GM12878 (cell line): Measurements from ENCODE around the gene TSPEAR. TPM values are rescaled to one million over a fixed set of nuclear protein-coding genes. Genes with fewer than 3 reads are reported as not detected.

Source experiments
- ATAC-seq: fragments of 200-7000 bp; cut with Tn5 transposase; 3 replicates; pipeline ENCODE4 v1.9.1; 2020; ENCODE audit warnings: mild to moderate bottlenecking, moderate library complexity
- BruUV-seq: library from RNA; stranded (reverse); fragments of 400-500 nt; replicated peaks from 2 replicates; lab custom pipeline; 2021; lab: Mats Ljungman, UMichigan
- CTCF ChIA-PET: fragments of 300-600 bp; sonication (Branson Sonifier 250); formaldehyde crosslinking; extraction: SDS; loops from one replicate; lab custom pipeline; 2021; ENCODE audit warnings: inconsistent platforms; lab: Yijun Ruan, JAX
- POLR2A ChIA-PET: fragments of 350-600 bp; formaldehyde crosslinking; extraction: SDS; loops from one replicate; lab custom pipeline; 2021; ENCODE audit warnings: inconsistent platforms; lab: Charles Lee
- RAD21 ChIA-PET: fragments of 300-600 bp; sonication (Branson Sonifier 250); formaldehyde crosslinking; loops from one replicate; lab custom pipeline; 2023; ENCODE audit warnings: antibody characterized with exemption; ENCODE audit not compliant: unreplicated experiment; lab: Charles Lee
- SMC1A ChIA-PET: fragments of 300-600 bp; sonication (Branson Sonifier 250); formaldehyde crosslinking; loops from one replicate; lab custom pipeline; 2023; ENCODE audit not compliant: unreplicated experiment, uncharacterized antibody; lab: Charles Lee
- DNase-seq: peaks from one replicate; pipeline ENCODE4 v3.0.0-alpha.2; 2011; ENCODE audit warnings: low read depth, low spot score
- FAIRE-seq: peaks from 3 replicates; lab custom pipeline; 2011; peaks lifted over from hg19 to GRCh38; lab: Jason Lieb, UNC
- H2AFZ ChIP-seq: 2 replicates; pipeline ENCODE4 v1.6.0; 2011; ENCODE audit warnings: low read depth, low read length, control low read depth; ENCODE audit not compliant: control insufficient read depth
- H3K27ac ChIP-seq: 2 replicates; pipeline ENCODE4 v1.5.1; 2011; ENCODE audit warnings: control low read depth; ENCODE audit not compliant: control insufficient read depth, insufficient read depth
- H3K27me3 ChIP-seq, 2 experiments: replicated peaks in 1 of 2; 2 replicates each; pipeline versions ENCODE4 v1.6.0 to v1.6.1; 2011; ENCODE audit warnings: low read length in 1 of 2; ENCODE audit not compliant: control insufficient read depth in 2 of 2, insufficient read depth in 2 of 2
- H3K36me3 ChIP-seq, 2 experiments: 2 replicates each; pipeline ENCODE4 v1.5.1; 2011; ENCODE audit warnings: low read length in 1 of 2; ENCODE audit not compliant: control insufficient read depth in 2 of 2, insufficient read depth in 2 of 2
- H3K4me1 ChIP-seq: 2 replicates; pipeline ENCODE4 v1.6.1; 2011; ENCODE audit warnings: mild to moderate bottlenecking, low read length, moderate library complexity, mixed read lengths; ENCODE audit not compliant: control insufficient read depth, insufficient read depth
- H3K4me2 ChIP-seq: 2 replicates; pipeline ENCODE4 v1.6.0; 2011; ENCODE audit warnings: control low read depth; ENCODE audit not compliant: control insufficient read depth, insufficient read depth
- H3K4me3 ChIP-seq: fragments of 200-600 bp; sonication (generic); 2 replicates; pipeline ENCODE4 v1.5.1; 2016
- H3K79me2 ChIP-seq: 2 replicates; pipeline ENCODE4 v1.6.0; 2011; ENCODE audit warnings: low read length; ENCODE audit not compliant: control insufficient read depth, insufficient read depth
- H3K9ac ChIP-seq: 2 replicates; pipeline ENCODE4 v1.8.0; 2011; ENCODE audit warnings: low read length, control low read depth, mixed read lengths; ENCODE audit not compliant: control insufficient read depth, insufficient read depth
- H3K9me3 ChIP-seq: replicated peaks from 3 replicates; pipeline ENCODE4 v1.5.1; 2011; ENCODE audit warnings: mild to moderate bottlenecking, low read length; ENCODE audit not compliant: control insufficient read depth, insufficient read depth
- H4K20me1 ChIP-seq: 2 replicates; pipeline ENCODE4 v1.6.0; 2011; ENCODE audit not compliant: control insufficient read depth, insufficient read depth
- CREB1 ChIP-seq: IDR thresholded peaks from 2 replicates; pipeline ENCODE4 v1.6.1; 2012; ENCODE audit warnings: low read depth, mild to moderate bottlenecking, inconsistent platforms
- E2F8 ChIP-seq: fragments of 450-650 bp; IDR thresholded peaks from 2 replicates; pipeline ENCODE4 v1.6.1; 2018; ENCODE audit warnings: mild to moderate bottlenecking, low read depth, moderate library complexity; ENCODE audit not compliant: partially characterized antibody
- SIN3A ChIP-seq: IDR thresholded peaks from 2 replicates; pipeline ENCODE4 v1.6.1; 2012; ENCODE audit warnings: low read depth, low read length, improper control_type of control experiment
- TARDBP ChIP-seq: IDR thresholded peaks from 2 replicates; pipeline ENCODE4 v1.6.1; 2016; ENCODE audit warnings: borderline replicate concordance
- USF1 ChIP-seq: IDR thresholded peaks from 2 replicates; pipeline ENCODE4 v1.6.1; 2011; ENCODE audit warnings: borderline replicate concordance, low read depth, mild to moderate bottlenecking, moderate library complexity, mixed read lengths, low read length; ENCODE audit not compliant: insufficient read depth; ENCODE audit errors: extremely low read length
- ZNF217 ChIP-seq: fragments of 450-650 bp; IDR thresholded peaks from 2 replicates; pipeline ENCODE4 v1.6.1; 2017; ENCODE audit warnings: antibody characterized with exemption, mild to moderate bottlenecking
- WGBS: methylation state at CpG from one replicate; pipeline ENCODE4 v1.1.6; 2016; ENCODE audit warnings: low lambda C conversion rate; ENCODE audit not compliant: insufficient replicate concordance, insufficient coverage; ENCODE audit errors: missing lambda C conversion rate; 5-methylcytosine and 5-hydroxymethylcytosine counted together
- in situ Hi-C: fragments of 300-500 bp; cut with MboI; formaldehyde crosslinking; loops from 9 replicates; pipeline ENCODE4 v1.14.3; 2018; ENCODE audit warnings: mixed read lengths
- intact Hi-C: fragments of 100-400 bp; cut with micrococcal nuclease; formaldehyde crosslinking; loops from one replicate; pipeline ENCODE4 v1.14.2; 2022; ENCODE audit not compliant: unreplicated experiment
- polyA plus RNA-seq, 11 experiments: library from polyadenylated mRNA; depleted of rRNA in 4 of 11; unstranded in 6 of 11; stranded (reverse) in 5 of 11; fragments of >200 nt; fragmentation: Nextera tagmentation in 4 of 11; fragmentation: Illumina TruSeq in 1 of 11; extraction: Ambion mirVana in 4 of 11; extraction: Trizol in 1 of 11; gene quantifications; 1 replicate in 1 of 11; 2 replicates in 10 of 11; pipeline versions ENCODE4 v1.2.1 to v1.2.3, GENCODE V29; 2011 to 2016; ENCODE audit warnings: inconsistent platforms in 2 of 11, missing spikeins in 2 of 11, low read depth in 1 of 11
- total RNA-seq, 4 experiments: library from RNA; depleted of rRNA in 3 of 4; stranded (reverse); fragments of >200 nt in 3 of 4; fragmentation: Illumina TruSeq in 1 of 4; extraction: Trizol in 1 of 4; gene quantifications; 2 replicates each; pipeline versions ENCODE4 v1.2.1 to v1.2.3, GENCODE V29; 2013 to 2021
- TF ChIP-seq, protein P1 (sequence below): IDR thresholded peaks from 2 replicates; pipeline ENCODE4 v1.6.1; 2012; ENCODE audit warnings: improper control_type of control experiment, low read depth, low read length; ENCODE audit not compliant: insufficient replicate concordance
- TF ChIP-seq, protein P2 (sequence below): IDR thresholded peaks from 2 replicates; pipeline ENCODE4 v1.6.1; 2011; ENCODE audit warnings: low read depth, mild to moderate bottlenecking, low read length, moderate library complexity, borderline replicate concordance; ENCODE audit errors: extremely low read depth

TSPEAR gene
- total and polyA plus RNA-seq, 10 of the 15 experiments (the other 5 are each of a cell fraction or from before 2014, with no cell fraction given), result not detected

- TF ChIP-seq USF1, result peak; percentile 84
- no peak for TF ChIP-seq TARDBP
- TF ChIP-seq, protein P1, sequence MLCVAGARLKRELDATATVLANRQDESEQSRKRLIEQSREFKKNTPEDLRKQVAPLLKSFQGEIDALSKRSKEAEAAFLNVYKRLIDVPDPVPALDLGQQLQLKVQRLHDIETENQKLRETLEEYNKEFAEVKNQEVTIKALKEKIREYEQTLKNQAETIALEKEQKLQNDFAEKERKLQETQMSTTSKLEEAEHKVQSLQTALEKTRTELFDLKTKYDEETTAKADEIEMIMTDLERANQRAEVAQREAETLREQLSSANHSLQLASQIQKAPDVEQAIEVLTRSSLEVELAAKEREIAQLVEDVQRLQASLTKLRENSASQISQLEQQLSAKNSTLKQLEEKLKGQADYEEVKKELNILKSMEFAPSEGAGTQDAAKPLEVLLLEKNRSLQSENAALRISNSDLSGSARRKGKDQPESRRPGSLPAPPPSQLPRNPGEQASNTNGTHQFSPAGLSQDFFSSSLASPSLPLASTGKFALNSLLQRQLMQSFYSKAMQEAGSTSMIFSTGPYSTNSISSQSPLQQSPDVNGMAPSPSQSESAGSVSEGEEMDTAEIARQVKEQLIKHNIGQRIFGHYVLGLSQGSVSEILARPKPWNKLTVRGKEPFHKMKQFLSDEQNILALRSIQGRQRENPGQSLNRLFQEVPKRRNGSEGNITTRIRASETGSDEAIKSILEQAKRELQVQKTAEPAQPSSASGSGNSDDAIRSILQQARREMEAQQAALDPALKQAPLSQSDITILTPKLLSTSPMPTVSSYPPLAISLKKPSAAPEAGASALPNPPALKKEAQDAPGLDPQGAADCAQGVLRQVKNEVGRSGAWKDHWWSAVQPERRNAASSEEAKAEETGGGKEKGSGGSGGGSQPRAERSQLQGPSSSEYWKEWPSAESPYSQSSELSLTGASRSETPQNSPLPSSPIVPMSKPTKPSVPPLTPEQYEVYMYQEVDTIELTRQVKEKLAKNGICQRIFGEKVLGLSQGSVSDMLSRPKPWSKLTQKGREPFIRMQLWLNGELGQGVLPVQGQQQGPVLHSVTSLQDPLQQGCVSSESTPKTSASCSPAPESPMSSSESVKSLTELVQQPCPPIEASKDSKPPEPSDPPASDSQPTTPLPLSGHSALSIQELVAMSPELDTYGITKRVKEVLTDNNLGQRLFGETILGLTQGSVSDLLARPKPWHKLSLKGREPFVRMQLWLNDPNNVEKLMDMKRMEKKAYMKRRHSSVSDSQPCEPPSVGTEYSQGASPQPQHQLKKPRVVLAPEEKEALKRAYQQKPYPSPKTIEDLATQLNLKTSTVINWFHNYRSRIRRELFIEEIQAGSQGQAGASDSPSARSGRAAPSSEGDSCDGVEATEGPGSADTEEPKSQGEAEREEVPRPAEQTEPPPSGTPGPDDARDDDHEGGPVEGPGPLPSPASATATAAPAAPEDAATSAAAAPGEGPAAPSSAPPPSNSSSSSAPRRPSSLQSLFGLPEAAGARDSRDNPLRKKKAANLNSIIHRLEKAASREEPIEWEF, result no peak
- TF ChIP-seq, protein P2, sequence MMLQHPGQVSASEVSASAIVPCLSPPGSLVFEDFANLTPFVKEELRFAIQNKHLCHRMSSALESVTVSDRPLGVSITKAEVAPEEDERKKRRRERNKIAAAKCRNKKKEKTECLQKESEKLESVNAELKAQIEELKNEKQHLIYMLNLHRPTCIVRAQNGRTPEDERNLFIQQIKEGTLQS, result peak; percentile 46; the same call in 1 of the 2 replicates
These were observed 194.0 kb downstream of the TSPEAR start (continued) for GRCh38 chr21:44517175-44517899.

GRCh38 chr21:44516828-44517174 lies 194.6 kb downstream of the TSPEAR start:
- CTCF ChIA-PET, result no interaction called here
- no TSS peak for BruUV-seq
- RAD21 ChIA-PET, result no interaction called here
- no peak overlapping the region for H3K4me2 ChIP-seq
- ATAC-seq, result no peak
- 58% methylated on average over 10 of the region's 10 CpGs for WGBS
- no peaks in the 10 kb centered on the region; the same call in 2 of the 3 replicates for H3K9me3 ChIP-seq
- H3K79me2 ChIP-seq, result no peaks in the 10 kb centered on the region
- SMC1A ChIA-PET, result no interaction called here
- H3K4me3 ChIP-seq, result no peak overlapping the region
- no peak overlapping the region for H2AFZ ChIP-seq
- H3K36me3 ChIP-seq, result no peaks in the 10 kb centered on the region
- POLR2A ChIA-PET, result no interaction called here
- H3K27me3 ChIP-seq, result no peaks in the 10 kb centered on the region
- no peak for FAIRE-seq
- H3K4me1 ChIP-seq, result no peaks in the 10 kb centered on the region
- intact Hi-C loops (no loop called here), in situ Hi-C loops (no loop called here)
- no peak overlapping the region for H3K27ac ChIP-seq
- no peak overlapping the region for H3K9ac ChIP-seq
- no peak for TF ChIP-seq SIN3A
- TF ChIP-seq ZNF217, result no peak
- no peak for TF ChIP-seq CREB1
- no peak for TF ChIP-seq E2F8
- H4K20me1 ChIP-seq, result no peaks in the 10 kb centered on the region
- DNase-seq, result no peak
